Kidney (tissue), 14 donors: ENCODE data around the gene TACC3. TPM values are rescaled to one million over a fixed set of nuclear protein-coding genes. Genes with fewer than 3 reads are reported as not detected.

Experiments
- DNase-seq, 5 donors: peaks; one replicate each; pipeline ENCODE4 v3.0.0-alpha.2; 2013 to 2020
- FAIRE-seq: peaks from 2 replicates; lab custom pipeline; 2012; peaks lifted over from hg19 to GRCh38; lab: Jason Lieb, UNC
- H3K27ac ChIP-seq, 2 donors: one replicate each; pipeline ENCODE4 v1.7.0; 2013; ENCODE audit warnings: low read depth in 2 of 2, low read length in 2 of 2, inconsistent platforms in 1 of 2
- H3K27me3 ChIP-seq: one replicate; pipeline ENCODE4 v1.7.1; 2013; ENCODE audit warnings: low read length, inconsistent platforms; ENCODE audit not compliant: control insufficient read depth, insufficient read depth
- H3K36me3 ChIP-seq, 3 donors: one replicate each; pipeline versions ENCODE4 v1.7.0 to v1.7.1; 2013; ENCODE audit warnings: low read length in 3 of 3, control low read depth in 1 of 3, inconsistent platforms in 1 of 3; ENCODE audit not compliant: insufficient read depth in 3 of 3, control insufficient read depth in 2 of 3
- H3K4me1 ChIP-seq, 3 donors: one replicate each; pipeline versions ENCODE4 v1.7.0 to v1.7.1; 2013; ENCODE audit warnings: low read length in 3 of 3, inconsistent platforms in 1 of 3, low read depth in 1 of 3; ENCODE audit not compliant: control insufficient read depth in 2 of 3, insufficient read depth in 2 of 3
- H3K4me3 ChIP-seq, 3 donors: one replicate each; pipeline versions ENCODE4 v1.7.0 to v1.8.1; 2013; ENCODE audit warnings: low read length in 3 of 3, control low read depth in 1 of 3, inconsistent platforms in 1 of 3
- H3K9ac ChIP-seq, 3 donors: one replicate each; pipeline versions ENCODE4 v1.7.0 to v1.7.1; 2013; ENCODE audit warnings: low read length in 3 of 3, control low read depth in 1 of 3, inconsistent platforms in 1 of 3
- H3K9me3 ChIP-seq, 3 donors: one replicate each; pipeline versions ENCODE4 v1.7.0 to v1.7.1; 2013; ENCODE audit warnings: low read length in 3 of 3, control low read depth in 1 of 3, inconsistent platforms in 1 of 3; ENCODE audit not compliant: control insufficient read depth in 2 of 3, insufficient read depth in 1 of 3
- intact Hi-C: fragments of 100-400 bp; cut with DNase I; formaldehyde crosslinking; loops from one replicate; pipeline ENCODE4 v1.11.1; 2022
- polyA plus RNA-seq: library from polyadenylated mRNA; stranded (reverse); fragments of 350-450 nt; fragmentation: Illumina TruSeq; extraction: RNeasy Lipid Tissue Mini Kit (QIAGEN cat#74804); gene quantifications from one replicate; pipeline ENCODE4 v1.2.3, GENCODE V29; 2014; ENCODE audit warnings: low read depth, low replicate concordance; ENCODE audit not compliant: insufficient read depth
- total RNA-seq: library from RNA; stranded (reverse); fragmentation: NEBNext Ultra II Directional; extraction: Animal tissue kit (Norgen Biotek cat#: 25700); gene quantifications from one replicate; pipeline ENCODE4 v1.2.1, GENCODE V29; 2021
- TF ChIP-seq, protein P1 (sequence below): IDR thresholded peaks from 3 replicates; pipeline ENCODE4 v1.5.1; 2012; ENCODE audit warnings: mild to moderate bottlenecking, moderate library complexity, borderline replicate concordance; ENCODE audit not compliant: insufficient read depth; ENCODE audit errors: extremely low read depth
- donor health status: control.
- donor health status: control.
- donor health status: control.
- donor health status: control.
- donor health status: control.
- donor health status: DM: yes; HTN: yes; CAD: no.
- donor health status: Normal renal cell carcinoma (clear cell type).

TACC3 gene
- total and polyA plus RNA-seq, 2 donors from 2014 or later, result 4.9 to 12.2 TPM

DNA sequence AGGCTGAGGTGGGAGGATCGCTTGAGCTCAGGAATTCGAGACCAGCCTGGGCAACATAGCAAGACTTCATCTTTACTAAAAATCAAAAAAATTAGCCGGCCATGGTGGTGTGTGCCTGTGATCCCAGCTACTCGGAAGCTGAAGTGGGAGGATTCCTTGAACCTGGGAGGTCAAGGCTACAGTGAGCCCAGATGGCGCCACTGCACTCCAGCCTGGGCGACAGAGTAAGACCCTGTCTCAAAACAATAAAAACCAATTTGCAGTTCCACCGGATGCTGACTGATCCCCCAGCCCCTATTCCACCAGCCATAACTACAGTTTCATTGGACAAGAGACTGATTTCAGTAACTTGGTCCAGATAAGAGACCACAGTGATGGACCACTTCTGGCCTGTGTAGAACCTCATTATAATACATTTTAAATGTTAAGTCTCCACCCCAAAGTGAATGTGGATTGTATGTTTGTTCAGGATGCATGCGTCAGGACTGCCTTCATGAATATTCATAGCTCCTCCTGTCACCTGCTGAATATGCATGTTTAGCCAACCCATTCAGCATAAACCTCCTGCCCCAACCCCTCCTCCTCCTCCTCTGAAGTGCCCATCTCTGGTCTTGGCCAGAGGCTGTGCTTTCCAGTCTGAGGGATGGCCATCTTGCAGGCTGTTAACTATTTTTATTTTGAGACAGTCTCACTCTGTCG lies 6.9 kb upstream of the TACC3 start:
- H3K9ac ChIP-seq, result no peak overlapping the region
- no peaks in the 10 kb centered on the region for H3K36me3 ChIP-seq
- H3K4me1 ChIP-seq, result peaks cover 0 to 29% (median 0%) of the 10 kb centered on the region in 3 donors
- FAIRE-seq, result no peak
- TF ChIP-seq, protein P1, sequence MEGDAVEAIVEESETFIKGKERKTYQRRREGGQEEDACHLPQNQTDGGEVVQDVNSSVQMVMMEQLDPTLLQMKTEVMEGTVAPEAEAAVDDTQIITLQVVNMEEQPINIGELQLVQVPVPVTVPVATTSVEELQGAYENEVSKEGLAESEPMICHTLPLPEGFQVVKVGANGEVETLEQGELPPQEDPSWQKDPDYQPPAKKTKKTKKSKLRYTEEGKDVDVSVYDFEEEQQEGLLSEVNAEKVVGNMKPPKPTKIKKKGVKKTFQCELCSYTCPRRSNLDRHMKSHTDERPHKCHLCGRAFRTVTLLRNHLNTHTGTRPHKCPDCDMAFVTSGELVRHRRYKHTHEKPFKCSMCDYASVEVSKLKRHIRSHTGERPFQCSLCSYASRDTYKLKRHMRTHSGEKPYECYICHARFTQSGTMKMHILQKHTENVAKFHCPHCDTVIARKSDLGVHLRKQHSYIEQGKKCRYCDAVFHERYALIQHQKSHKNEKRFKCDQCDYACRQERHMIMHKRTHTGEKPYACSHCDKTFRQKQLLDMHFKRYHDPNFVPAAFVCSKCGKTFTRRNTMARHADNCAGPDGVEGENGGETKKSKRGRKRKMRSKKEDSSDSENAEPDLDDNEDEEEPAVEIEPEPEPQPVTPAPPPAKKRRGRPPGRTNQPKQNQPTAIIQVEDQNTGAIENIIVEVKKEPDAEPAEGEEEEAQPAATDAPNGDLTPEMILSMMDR, result no peak
- no peak overlapping the region for H3K27ac ChIP-seq
- intact Hi-C loops, result no loop called here
- no peaks in the 10 kb centered on the region for H3K27me3 ChIP-seq
- H3K4me3 ChIP-seq, result no peak overlapping the region
- H3K9me3 ChIP-seq, result no peaks in the 10 kb centered on the region
- DNase-seq, result no peak

GRCh38 chr4:1715002-1715758 lies 6.1 kb upstream of the TACC3 start:
- Histone ChIP-seq H3K27ac (no peak overlapping the region), H3K4me1 (peaks cover 0 to 32% (median 0%) of the 10 kb centered on the region in 3 donors), H3K9me3 (no peaks in the 10 kb centered on the region), H3K9ac (peak overlapping the region in 1 of 3 donors; percentile 34), H3K27me3 (no peaks in the 10 kb centered on the region), H3K4me3 (no peak overlapping the region), H3K36me3 (no peaks in the 10 kb centered on the region)
- DNase-seq (peak in 2 of 5 donors; percentile 45 to 46), FAIRE-seq (no peak)
- TF ChIP-seq, protein P1, result no peak
- intact Hi-C loops, result no loop called here

DNA sequence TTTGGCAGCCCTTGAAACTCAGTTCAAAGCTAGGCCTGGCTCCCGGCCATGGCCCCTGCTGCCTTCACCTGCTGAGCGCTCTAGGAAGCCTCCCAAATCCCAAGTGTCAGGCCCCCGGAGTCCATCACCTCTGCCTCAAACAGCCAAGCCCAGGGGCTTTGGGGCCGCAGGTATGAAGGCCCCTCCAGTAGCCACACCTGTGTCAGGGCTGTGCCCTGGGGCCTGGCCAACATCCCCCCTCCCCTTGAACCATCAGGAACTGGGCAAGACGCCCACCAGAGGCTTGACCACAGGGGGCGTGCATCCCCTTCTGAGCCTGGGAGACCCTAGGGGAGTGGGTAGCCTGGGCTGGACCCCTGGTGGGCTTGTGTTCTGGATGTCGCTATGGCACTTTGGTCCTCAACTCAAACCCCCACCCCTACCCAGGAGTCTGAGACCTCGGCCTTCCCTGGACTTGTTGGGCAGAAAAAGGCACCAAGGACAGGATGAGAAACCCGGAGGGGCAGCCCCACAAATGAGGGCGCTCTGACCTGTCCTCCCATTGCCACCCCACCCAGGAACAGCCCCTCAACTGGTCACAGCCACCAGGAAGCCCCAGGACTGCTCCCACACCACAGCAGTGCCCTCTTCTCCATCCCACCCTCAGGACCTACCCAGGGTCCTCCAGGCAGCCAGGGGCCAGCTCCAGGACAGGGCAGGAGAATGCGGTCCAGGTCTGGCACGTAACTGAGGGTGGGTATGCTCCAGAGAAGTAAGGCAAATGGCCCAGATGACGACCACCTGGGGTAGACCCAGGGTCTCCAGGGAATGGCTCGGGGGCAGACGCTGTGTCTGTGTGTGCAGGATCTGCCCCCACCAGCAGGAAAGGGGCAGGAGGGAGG lies 5.0 kb upstream of the TACC3 start:
- Histone ChIP-seq H3K9ac (no peak overlapping the region), H3K4me1 (peaks cover 0 to 29% (median 0%) of the 10 kb centered on the region in 3 donors), H3K36me3 (no peaks in the 10 kb centered on the region), H3K27ac (no peak overlapping the region), H3K4me3 (no peak overlapping the region), H3K9me3 (no peaks in the 10 kb centered on the region), H3K27me3 (no peaks in the 10 kb centered on the region)
- peak in 1 of 5 donors; percentile 73 for DNase-seq
- no peak for FAIRE-seq
- TF ChIP-seq, protein P1, result no peak
- intact Hi-C loops, result no loop called here
